HG03571 (cell line): ENCODE measurements around the gene GPX6.
"Not testable (repeated sequence)": the region's sequence is repeated elsewhere in the genome, so short reads cannot be mapped to it uniquely, and the experiment has no call there.

ENCODE experiments used
- ATAC-seq: cut with Tn5 transposase; IDR thresholded peaks from one replicate; pipeline ENCODE4 v1.9.1; 2021; ENCODE audit not compliant: unreplicated experiment

The GPX6 gene

DNA sequence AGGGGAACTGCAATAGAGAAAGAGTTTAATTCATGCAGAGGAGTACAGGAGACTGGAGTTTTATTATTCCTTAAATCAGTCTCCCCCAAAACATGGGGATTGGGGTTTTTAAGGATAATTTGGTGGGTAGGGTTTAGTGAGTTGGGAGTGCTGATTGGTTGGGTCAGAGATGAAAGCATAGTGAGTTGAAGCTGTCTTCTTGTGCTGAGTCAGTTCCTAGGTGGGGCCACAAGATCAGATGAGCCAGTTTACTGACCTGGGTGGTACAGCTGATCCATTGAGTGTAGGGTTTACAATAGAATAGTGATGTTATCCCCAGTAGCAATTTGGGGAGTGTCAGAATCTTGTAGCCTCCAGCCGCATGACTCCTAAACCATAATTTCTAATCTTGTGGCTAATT, 29.1 kb downstream of the GPX6 start:
- ATAC-seq = no peak

- ATAC-seq = no peak
Measured at GRCh38 chr6:28485482-28485881, 30.1 kb downstream of the GPX6 start.

DNA sequence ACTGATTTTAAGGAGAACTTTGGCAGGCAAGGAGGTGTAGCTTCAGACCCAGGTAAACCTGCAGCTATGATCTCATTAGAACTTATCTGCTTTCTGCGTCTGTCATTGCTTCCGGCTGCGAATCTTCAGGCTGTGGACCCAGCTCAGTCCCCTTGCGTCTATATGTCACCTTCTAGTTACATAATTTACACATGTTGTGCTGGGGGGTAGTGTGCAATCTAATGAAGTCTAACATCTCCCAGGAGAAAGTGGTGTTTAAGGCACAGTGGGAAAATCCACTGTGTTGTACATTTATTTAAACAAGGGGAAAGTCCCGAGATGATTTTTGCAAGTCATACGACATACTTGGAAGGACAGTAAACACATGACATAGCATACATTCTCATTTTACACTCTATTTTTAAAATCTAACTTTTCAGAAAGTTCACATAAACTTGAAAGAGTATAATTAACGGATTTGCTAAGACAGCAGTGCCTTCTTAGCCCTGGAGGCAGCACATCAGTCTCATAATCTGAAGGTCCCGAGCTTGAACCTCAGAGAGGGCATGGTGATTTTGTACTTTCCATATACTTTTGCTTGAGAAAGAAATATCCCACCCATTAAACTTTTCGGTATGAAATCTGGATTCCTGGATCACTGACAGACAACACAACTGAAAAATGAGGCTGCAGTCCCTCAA, 35.2 kb downstream of the GPX6 start:
- no peak for ATAC-seq

DNA sequence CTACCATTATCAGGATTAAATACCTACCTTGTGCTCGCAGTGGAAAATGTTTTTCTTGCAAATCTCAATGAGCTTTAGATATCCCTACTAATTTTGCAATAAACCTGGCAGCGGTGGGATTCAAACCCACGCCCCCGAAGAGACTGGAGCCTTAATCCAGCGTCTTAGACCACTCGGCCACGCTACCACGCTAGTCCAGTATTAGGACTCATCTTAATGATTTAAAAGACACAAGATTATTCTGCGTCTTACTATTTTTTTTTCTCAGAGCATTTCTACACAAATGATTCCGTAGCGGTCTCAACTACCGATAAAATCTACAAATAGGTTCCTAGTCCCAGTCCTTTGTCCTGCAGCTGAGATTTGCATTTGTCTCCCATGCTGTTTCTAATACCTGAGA, 37.1 kb downstream of the GPX6 start:
- no peak for ATAC-seq

DNA sequence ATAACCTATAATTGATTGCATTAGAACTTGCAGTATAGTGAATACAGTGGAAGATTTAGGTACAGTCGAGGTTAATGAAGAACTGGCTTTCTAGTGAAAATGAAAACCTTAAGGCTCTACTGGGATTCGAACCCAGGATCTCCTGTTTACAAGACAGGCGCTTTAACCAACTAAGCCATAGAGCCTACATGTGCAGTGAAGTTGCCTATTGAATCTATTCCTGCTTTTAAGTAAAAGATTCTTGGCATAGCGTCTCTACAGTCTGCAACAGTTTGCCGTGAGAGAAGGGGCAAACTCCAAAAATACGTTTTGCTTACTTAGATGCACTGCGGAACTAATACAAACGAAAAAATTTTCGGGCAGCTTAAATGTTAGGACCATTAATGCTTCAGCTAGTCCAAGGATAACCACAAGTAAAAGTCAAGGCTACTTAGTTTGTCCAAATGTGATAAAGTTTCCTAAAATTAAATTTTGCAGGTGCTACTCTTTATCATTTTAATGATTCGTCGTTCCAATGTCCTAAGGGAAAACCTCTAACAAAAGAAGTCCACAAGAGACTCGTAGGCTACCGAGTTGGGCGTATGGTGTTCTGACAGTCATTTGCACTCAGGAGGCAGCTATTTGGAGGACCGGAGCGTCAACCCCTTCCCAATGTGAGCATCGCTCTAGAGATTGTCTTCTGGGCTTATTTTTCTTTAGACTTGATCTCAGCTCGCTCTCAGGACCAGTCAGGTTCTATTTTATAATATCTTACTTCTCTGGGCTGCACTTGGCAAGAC, 41.0 kb downstream of the GPX6 start:
- no peak for ATAC-seq

DNA sequence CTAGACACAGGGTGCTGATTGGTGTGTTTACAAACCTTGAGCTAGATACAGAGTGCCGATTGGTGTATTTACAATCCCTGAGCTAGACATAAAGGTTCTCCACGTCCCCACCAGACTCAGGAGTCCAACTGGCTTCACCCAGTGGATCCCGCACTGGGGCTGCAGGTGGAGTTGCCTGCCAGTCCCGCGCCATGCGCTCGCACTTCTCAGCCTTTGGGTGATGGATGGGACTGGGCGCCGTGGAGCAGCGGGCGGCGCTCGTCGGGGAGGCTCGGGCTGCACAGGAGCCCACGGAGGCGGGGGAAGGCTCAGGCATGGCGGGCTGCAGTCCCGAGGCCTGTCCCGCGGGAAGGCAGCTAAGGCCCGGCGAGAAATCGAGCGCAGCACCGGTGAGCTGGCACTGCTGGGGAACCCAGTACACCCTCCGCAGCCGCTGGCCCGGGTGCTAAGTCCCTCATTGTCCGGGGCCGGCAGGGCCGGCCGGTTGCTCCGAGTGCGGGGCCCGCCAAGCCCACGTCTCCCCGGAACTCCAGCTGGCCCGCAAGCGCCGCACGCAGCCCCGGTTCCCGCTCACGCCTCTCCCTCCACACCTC, 46.3 kb downstream of the GPX6 start:
- not testable (repeated sequence) for ATAC-seq

DNA sequence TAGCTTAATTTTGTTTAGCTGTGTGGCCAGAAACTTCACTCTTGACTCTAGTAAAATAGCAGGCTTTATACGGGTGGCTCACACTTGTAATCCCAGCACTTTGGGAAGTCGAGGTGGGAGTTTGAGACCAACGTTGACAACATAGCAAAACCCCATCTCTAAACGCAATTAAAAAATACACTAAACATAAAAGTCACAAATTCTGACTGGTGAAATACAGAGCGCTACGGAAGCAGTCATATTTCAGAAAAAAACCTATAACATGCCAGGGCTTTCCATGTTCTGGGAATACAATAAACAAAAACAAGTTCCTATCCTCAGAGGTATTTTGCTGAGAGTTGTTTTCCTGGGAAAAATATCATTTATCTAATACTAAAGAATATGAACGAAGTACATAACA, 47.5 kb downstream of the GPX6 start:
- ATAC-seq = no peak

DNA sequence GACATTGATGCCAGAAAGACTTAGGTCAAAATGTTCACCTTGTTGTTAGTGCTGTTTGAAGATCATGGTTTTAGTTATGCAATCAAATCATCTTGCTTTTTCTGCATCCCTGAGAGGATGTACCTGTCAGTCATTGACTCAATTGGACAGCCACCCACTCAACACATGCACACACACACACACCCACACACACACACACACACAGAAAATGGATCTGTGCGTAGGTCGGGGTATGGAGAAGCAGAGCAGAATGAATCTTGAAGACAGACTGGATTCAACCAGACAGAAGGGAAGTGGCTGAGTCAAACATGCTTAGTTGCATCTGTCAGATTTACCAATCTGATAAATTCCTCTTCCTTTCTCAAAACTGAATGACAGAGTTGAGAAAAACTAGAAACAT, 53.2 kb downstream of the GPX6 start:
- no peak for ATAC-seq

- no peak for ATAC-seq
Measured at GRCh38 chr6:28458568-28458967, 57.0 kb downstream of the GPX6 start.
